ENCODE results near the gene CYLD. TPM values are rescaled to one million over a fixed set of nuclear protein-coding genes. Genes with fewer than 3 reads are reported as not detected.

Gene CYLD
- total and polyA plus RNA-seq, 10 of the 15 experiments (the other 5 are each of a cell fraction or from before 2014, with no cell fraction given): 19.2 to 106 (median 46.1) TPM

- TF ChIP-seq, protein P1, sequence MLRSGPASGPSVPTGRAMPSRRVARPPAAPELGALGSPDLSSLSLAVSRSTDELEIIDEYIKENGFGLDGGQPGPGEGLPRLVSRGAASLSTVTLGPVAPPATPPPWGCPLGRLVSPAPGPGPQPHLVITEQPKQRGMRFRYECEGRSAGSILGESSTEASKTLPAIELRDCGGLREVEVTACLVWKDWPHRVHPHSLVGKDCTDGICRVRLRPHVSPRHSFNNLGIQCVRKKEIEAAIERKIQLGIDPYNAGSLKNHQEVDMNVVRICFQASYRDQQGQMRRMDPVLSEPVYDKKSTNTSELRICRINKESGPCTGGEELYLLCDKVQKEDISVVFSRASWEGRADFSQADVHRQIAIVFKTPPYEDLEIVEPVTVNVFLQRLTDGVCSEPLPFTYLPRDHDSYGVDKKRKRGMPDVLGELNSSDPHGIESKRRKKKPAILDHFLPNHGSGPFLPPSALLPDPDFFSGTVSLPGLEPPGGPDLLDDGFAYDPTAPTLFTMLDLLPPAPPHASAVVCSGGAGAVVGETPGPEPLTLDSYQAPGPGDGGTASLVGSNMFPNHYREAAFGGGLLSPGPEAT (IDR thresholded peaks at IDR 0.05; ENCODE audit: low read depth): peak; percentile 59
- TF ChIP-seq, protein P2, sequence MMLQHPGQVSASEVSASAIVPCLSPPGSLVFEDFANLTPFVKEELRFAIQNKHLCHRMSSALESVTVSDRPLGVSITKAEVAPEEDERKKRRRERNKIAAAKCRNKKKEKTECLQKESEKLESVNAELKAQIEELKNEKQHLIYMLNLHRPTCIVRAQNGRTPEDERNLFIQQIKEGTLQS (IDR thresholded peaks at IDR 0.05; ENCODE audit: borderline replicate concordance, extremely low read depth, low read depth, low read length): no peak
- TF ChIP-seq SMAD1 (IDR thresholded peaks at IDR 0.05; ENCODE audit: low read depth, partially characterized antibody): no peak
- no peak for TF ChIP-seq MAX (IDR thresholded peaks at IDR 0.05; ENCODE audit: low read depth, low read length)
- TF ChIP-seq BMI1 (IDR thresholded peaks at IDR 0.05; ENCODE audit: borderline replicate concordance): no peak
- peak; percentile 43; the same call in 1 of the 2 replicates for TF ChIP-seq MTA2 (IDR thresholded peaks at IDR 0.05; ENCODE audit: low read depth)
- TF ChIP-seq YBX1 (IDR thresholded peaks at IDR 0.05): no peak
- no peak for TF ChIP-seq CUX1 (IDR thresholded peaks at IDR 0.05; ENCODE audit: insufficient replicate concordance, low read depth, low read length)
- no peak for TF ChIP-seq ETV6 (conservative IDR thresholded peaks at IDR 0.05 in 1 of 2, IDR thresholded peaks at IDR 0.05 in 1 of 2; ENCODE audit: borderline replicate concordance in 1 of 2, low read depth in 1 of 2)
- TF ChIP-seq ZNF24 (IDR thresholded peaks at IDR 0.05): peak; percentile 95
- 0 out of 3 replicates have a peak, but pooled peaks have one; percentile 14 for TF ChIP-seq POU2F2 (IDR thresholded peaks at IDR 0.05; ENCODE audit: borderline replicate concordance, low read depth, low read length)
- no peak for TF ChIP-seq RAD51 (IDR thresholded peaks at IDR 0.05)
- no peak for TF ChIP-seq PML (IDR thresholded peaks at IDR 0.05; ENCODE audit: low read length)
- TF ChIP-seq, protein P3, sequence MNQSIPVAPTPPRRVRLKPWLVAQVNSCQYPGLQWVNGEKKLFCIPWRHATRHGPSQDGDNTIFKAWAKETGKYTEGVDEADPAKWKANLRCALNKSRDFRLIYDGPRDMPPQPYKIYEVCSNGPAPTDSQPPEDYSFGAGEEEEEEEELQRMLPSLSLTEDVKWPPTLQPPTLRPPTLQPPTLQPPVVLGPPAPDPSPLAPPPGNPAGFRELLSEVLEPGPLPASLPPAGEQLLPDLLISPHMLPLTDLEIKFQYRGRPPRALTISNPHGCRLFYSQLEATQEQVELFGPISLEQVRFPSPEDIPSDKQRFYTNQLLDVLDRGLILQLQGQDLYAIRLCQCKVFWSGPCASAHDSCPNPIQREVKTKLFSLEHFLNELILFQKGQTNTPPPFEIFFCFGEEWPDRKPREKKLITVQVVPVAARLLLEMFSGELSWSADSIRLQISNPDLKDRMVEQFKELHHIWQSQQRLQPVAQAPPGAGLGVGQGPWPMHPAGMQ (IDR thresholded peaks at IDR 0.05; ENCODE audit: borderline replicate concordance): no peak
- no peak for TF ChIP-seq USF2 (IDR thresholded peaks at IDR 0.05; ENCODE audit: borderline replicate concordance, low read depth, low read length)
- TF ChIP-seq IKZF1 (conservative IDR thresholded peaks at IDR 0.05): peak; percentile 61
Measured at GRCh38 chr16:50806099-50807062, 64.5 kb downstream of the CYLD start (continued).
